ENCODE measurements around the gene SEPTIN5.
A peak's percentile ranks its signal among the peaks of the same experiment; 100 is the strongest.
"Not testable (repeated sequence)": the region's sequence is repeated elsewhere in the genome, so short reads cannot be mapped to it uniquely, and the experiment has no call there.

SEPTIN5 gene

DNA sequence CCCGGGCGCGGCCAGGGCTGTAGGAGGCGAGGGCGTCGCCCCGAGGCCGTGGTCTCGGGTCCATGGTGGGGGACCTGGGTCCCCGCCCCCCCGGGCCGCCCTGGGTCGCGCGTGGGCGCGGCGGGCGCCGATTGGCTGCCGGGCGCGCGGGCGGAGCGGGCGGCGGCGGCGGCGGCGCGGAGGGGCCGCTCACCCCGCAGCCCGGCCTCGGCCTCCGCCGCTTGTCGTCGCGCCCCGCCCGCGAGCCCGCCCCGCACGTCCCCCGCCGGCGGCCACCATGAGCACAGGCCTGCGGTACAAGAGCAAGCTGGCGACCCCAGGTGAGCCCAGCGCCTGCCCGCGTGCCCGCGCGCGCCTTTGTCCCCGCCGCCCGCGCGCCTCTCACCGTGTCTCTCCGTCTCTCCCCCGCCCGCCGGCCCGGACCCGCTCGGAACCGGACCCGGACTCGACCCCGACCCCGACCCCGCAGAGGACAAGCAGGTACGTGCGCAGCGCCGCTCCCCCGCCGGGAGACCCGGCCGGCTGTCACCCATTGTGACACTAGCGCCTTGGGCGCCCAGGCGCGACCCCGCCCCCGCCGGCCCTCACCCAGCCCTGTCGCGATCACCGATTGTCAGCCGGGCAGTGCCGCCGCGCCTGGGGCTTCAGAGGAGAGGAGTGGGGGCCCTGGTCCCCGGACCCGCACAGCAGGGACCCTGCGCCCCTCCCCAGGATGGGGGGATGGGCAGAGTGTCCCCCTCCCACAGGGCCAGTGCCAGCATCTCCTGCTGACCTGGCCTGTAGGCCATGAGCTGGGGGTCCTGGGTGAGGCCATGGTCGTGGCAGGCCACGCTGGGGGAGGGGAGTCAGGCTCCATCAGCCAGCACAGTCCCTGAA lies at the start of gene SEPTIN5:
Gene SEPTIN5 (plus strand): TSS at position 192 of the 876 bp plus-strand sequence. CDS start 86 bp downstream, at position 278.
- peak; percentile 38 for DNase-seq

DNA sequence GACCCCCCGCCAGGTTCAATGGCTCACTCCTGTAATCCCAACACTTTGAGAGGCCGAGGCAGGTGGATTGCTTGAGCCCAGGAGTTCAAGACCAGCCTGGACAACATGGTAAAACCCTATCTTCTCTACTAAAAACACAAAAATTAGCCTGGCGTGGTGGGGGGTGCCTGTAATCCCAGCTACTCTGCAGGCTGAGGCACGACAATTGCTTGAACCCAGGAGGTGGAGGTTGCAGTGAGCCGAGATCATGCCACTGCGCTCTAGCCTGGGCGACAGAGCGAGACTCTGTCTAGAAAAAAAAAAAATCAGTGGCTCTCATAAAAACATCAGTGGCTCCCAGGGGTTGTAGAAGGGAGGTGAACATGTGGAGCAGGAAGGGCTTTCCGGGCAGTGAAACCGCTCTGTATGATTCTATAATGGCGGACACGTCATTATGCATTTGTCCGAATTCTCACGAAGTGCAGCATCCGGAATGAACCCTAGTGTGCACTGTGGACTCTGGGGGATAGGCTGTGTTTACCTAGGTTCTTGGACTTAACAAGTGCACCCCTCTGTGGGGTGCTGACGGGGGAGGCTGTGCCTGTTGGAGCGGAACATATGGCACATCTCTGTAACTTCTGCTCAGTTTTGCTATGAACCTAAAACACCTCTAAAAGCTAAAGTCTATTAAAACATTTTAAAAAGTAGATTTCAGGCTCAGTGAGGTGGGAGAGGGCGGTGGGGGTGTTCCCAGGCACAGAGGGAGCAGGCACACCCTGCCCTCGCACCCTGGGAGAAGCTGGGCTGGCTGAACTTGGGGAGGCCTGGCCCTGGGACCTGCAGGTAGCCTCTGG lies 49.1 kb upstream of the SEPTIN5 start:
- no peak for DNase-seq

DNA sequence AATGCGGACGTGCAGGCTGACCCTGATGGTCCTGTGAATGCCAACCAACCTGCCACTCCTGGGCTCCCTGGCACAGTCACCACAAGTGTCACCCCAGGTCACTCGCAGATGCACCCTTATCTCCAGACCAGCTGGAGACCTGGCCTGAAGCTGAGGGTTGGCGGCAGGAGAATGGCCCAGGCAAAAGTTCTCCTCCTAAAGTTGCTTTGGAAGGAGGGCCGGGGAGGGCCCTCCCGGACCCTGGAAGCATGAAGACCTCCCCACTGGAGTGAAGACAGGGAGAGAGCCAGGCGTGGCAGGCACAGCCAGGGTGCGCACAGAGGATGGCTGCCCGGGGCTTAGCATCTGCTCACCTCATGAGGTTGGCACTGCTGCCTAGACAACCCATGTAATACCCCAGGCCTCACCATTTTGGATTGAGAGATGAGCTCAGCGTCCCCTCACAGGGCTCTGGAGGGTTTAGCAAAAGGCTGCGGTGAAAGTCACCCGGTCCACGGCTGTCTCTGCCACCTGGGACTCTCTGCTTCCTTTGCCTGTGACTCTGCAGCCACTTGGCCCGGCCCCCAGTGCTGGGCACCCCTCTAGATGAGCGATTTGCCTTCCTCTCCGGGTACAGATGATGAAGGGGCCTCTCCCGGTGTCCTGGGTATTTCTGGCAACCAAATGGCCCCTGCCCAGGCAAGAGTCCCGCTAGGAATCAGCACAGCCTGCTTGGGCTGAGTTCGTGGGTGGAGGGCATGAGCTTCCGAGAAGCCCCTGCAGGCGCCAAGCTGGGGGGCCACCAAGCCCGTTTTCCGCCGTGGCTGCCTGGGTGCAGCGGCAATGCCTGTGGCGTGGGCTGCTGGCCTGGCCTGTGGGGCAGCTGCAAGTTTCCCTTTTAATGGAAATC lies 48.3 kb upstream of the SEPTIN5 start:
- no peak for DNase-seq

DNA sequence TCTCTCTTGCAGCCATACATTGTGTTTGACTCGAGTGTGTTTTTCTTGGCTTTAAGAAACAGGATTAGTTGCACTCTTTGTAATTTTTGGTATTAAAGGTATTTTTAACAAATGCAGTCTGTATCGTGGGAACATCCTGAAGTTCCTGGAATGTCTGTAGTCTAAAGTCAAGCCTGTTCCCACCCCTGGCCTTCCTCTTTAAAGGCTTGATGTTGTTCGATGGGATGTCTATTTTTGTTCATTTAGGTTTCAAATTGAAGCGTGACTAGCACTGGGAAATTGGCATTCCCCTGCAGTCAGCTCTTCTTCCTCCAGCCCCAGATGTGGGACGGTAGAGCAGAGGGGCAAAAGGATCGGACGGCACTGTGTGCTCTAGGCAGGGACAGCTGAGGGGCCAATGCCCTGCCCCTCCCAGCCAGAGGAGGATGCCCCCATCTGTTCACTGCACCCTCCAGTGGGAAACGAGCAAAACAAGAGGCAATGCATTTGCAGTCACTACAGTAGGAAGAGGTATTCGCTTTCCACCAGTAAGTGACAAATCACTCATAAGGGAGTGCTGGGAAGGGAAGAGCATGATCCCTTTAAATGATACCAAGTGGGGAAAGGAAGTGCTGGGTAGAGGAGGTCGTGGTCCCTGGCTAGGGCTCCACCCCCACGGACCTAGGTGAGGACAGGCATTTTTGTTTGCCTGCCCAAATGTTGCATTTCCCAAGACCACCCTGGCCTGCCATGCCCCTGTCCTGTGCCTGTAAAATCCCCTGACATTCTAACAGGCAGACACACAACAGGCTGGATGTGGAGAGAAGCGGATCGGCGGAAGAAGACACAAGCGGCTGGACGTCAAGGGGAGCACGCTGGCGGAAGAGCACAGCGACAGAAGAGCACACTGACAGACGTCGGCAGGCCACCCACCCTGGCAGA lies 47.4 kb upstream of the SEPTIN5 start:
- no peak for DNase-seq

DNA sequence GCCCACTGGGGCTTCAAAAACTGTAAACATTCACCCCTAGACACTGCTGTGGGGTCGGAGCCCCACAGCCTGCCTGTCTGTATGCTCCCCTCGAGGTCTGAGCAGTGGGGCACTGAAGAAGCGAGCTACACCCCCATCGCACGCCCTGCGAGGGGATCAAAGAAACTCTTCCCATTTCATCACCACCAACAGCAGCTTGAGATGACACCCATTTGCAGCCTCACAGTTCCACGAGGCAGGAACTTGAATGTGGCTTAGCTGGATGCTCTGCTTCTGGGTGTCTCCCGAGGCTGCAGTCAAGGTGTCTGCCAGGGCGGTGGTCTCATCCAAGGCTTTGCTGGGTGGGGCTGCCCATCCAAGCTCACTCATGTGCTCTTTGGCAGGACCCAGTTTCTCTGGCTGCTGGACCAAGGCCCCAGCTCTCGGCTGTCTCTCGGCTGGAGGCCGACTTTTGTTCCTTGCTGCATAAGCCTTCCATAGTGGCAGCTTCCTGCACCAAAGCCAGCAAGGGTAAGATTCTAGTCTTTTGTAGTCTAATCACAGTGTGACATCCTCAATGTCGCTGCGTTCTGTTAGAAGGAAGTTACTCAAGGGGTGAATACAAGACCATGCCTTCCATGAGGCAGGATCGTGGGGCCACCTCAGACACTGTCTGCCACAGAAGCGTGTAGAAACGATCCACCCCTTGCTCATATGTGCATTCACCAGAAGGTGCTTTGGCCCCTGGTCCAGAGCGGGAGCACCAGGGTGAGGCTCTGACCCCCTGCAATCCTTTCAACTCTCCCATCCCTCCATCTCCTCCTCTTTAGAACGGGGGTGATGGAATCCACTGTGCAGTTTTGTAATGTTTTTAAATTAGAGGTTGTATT lies 46.2 kb upstream of the SEPTIN5 start:
- no peak for DNase-seq

DNA sequence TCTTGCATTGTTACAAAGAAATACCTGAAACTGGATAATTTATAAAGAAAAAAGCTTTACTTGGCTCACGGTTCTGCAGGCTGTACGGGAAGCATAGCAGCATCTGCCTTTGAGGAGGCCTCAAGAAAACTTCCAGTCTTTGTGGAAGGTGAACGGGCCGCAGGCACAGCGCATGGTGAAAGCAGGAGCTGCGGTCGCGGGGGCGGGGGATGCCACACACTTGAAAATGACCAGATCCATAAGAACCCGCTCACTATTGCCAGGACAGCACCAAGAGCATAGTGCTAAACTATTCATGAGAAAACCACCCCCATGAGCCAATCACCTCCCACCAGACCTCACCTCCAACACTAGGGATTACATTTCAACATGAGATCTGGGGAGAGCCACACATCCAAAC lies 45.6 kb upstream of the SEPTIN5 start:
- no peak for DNase-seq

DNA sequence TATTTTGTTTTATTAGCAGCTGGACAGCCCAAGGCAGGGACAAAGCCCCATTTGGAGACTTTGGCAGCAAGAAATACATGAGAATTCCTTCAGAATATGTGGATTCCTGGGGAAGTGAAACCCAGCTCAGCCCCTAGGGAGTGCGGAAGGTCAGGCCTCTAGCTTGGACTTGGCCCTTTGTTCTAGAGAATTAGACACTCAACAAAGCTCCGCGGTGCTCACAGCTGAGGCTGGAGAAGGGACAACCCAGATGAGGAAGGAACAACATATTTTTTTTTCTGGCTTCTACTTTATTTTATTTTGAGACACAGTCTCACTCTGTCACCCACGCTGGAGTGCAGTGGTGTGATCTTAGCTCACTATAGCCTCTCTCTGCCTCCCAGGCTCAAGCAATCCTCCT lies 44.7 kb upstream of the SEPTIN5 start:
- no peak for DNase-seq

DNA sequence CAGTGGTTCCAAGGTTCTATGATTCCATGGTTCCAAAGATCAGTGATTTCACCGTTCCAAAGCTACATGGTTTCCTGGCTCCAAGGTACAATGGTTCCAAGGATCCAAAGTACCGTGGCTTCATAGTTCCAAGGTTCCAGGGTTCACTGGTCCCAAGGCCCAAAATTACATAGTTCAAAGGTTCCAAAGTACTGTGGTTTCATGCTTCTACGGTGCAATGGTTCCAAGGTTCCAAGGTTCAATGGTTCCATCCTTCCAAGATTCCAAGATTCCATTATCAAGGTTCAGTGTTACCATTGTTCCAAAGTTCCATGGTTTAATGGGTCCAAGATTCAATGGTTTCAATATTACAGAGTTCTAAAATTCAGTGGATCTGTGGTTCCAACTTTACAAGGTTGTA lies 43.0 kb upstream of the SEPTIN5 start:
- DNase-seq, result no peak

DNA sequence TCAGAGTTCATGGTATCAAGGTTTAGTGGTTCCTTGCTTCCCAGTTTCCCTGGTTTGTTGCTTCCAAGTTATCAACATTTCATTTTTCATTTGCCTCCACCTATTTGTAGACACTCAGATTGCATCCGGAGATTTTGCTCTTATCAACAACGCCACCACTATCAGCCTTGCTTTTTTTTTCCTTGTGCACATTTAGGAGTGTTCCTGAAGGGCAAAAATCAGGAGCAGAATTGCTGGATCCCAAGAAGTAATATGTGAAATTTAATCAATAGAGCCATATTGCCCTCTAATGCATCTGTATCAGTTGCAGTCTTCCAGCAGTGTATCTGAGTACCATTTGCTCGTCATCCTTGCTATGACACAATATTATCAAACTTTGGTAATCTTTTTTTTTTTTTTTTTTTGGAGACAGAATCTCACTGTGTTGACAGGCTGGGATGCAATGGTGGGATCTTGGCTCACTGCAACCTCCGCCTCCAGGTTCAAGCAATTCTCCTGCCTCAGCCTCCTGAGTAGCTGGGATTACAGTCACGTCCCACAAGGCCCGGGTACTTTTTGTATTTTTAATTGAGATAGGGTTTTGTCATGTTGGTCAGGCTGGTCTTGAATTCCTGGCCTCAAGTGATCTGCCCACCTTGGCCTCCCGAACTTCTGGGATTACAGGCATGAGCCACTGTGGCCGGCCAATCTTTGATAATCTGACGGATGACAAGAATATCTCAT lies 42.1 kb upstream of the SEPTIN5 start:
- DNase-seq, result no peak

DNA sequence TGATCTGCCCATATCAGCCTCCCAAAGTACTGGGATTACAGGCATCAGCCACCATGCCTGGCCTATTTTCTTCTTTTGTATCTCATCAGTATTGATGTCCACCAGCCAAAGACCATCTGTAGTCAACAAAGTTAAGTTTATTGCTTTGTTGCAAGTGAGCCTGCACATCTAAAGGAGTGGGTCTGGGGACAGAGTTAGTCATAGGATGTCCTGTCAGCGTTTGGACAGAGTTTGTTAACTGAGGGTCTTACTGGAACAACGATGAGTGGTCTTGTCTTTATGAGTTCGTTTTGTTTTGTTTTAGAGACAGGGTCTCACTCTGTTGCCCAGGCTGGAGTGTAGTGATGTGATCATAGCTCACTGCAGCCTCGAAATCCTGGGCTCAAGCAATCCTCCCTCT lies 40.6 kb upstream of the SEPTIN5 start:
- DNase-seq, result no peak

DNA sequence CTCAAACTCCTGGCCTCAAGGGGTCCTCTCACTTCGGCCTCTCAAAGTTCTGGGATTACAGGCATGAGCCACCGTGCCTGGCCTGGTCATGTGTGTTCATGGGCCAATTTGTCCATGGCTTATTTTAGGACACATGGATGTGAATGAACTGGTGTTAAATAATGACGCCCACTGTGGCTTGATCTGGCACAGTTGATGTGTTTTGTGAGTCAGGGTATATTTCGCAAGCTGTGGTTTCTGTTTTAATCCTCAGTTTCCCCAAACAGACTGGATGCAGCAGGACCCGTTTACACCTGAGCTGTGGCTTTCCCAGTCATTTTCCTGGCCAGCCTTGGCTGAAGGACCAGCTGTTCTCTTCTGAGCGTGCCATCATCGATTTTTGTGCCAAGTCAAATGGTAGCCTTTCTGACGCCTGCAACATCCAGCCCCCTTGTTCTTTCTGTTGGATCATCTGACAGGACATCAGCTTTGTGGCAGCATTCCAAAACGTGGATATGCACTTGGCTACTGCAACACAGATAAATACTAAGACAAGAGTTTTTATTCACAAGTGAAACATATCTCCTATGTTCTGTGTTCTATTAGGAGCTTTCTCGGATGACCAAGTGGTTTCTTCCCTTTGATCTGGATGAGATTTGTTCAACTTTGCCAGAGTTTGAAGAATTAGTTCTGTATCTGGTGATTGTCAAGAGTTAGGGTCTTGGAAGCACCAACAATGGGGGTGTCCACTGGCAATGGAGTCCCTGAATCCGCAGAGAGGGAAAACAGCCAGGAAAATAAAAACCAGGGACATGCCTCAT lies 40.0 kb upstream of the SEPTIN5 start:
- no peak for DNase-seq

DNA sequence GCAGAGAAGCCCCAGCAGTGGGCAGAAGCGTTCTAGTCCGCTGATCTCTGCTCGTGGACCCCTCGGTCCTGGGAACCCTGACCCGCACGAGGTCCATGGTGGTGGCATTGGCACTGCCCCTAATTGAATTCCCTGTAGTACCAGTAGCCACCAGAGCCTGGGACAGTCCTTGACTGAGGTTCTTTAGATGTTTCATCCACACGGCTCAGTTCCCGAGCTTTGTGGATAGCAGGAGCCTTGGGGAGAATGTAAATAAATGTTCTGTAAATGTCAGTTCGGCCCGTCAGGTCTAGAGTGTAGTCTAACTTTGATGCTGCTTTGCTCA lies 39.4 kb upstream of the SEPTIN5 start:
- DNase-seq, result no peak

DNA sequence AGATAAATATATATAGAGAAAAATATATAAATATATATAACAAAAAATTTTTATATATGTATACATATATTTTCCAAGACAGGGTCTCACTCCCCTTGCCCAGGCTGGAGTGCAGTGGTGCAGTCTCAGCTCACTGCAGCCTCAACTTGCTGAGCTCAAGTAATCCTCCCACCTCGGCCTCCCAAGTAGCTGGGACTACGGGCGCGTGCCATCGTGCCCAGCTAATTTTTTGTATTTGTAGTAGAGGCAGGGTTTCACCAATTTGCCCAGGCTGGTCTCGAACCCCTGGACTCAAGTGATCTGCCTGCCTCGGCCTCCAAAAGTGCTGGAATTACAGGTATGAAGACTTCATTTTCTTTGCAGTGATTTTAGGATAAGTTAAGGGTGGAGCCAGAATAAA lies 38.9 kb upstream of the SEPTIN5 start:
- no peak for DNase-seq

DNA sequence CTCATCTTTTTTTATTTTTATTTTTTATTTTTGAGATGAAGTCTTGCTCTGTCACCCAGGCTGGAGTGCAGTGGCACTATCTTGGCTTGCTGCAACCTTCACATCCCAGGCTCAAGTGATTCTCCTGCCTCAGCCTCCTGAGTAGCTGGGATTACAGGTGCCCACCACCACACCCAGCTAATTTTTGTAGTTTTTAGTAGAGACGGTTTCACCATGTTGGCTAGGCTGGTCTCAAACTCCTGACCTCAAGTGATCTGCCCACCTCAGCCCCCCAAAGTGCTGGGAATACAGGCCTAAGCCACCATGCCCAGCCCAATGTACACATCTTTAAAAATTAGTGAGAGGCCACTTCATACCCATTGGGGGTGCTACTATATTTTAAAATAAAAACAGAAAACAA lies 37.9 kb upstream of the SEPTIN5 start:
- not testable (repeated sequence) for DNase-seq

DNA sequence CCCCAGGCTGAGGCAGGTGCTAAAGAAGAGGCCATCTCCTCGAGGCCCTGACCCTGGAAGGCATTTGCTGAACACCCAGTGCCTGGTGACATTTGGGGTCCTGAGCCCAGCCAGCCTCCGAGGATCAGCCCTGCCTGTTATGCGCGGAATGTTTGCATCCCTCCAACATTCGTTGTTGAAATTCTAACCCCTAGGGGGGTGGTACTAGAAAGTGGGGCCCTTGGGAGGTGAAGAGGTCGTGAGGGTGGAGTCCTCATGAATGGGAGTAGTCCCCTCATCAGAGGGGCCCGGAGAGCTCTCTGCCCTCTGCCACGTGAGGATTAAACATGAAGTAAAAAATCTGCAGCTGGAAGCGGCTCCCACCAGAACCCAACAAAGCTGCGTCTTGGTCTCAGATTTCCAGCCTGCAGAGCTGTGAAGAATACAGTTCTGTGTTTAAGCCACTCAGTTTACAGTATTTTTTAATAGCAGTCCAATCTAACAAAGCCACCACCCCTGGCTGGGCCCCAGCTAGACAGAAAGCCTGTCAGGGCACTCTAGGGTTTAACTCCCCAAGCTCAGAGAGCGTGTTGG lies 35.3 kb upstream of the SEPTIN5 start:
- no peak for DNase-seq

DNA sequence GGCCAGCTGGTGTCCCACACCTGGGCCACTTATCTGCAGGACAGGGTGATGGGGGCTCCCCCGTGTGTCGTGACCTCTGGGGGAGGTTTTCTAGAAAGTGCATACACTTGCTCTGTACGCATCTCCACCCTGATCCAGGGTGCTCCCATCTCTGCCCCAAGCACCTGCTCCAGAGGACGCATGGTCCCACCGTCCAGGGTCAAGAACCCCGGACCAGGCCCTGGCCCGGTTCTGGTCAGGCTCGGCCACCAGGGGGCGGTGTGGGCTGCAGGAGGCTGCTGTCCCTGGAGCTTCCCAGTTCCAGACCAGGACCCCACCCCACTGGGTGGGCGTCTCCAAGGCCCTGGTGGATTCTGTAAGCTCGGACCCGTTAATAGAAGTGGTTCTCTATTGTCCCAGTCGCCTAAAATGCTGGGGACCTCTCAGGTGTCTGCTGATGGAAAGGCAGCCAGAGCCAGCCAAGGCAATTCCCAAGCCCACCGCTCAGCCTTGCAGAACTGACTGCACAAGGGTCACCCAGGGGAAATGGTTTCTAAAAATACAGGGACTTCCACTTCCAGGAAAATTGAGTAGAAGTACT lies 34.7 kb upstream of the SEPTIN5 start:
- peak; percentile 2 for DNase-seq

DNA sequence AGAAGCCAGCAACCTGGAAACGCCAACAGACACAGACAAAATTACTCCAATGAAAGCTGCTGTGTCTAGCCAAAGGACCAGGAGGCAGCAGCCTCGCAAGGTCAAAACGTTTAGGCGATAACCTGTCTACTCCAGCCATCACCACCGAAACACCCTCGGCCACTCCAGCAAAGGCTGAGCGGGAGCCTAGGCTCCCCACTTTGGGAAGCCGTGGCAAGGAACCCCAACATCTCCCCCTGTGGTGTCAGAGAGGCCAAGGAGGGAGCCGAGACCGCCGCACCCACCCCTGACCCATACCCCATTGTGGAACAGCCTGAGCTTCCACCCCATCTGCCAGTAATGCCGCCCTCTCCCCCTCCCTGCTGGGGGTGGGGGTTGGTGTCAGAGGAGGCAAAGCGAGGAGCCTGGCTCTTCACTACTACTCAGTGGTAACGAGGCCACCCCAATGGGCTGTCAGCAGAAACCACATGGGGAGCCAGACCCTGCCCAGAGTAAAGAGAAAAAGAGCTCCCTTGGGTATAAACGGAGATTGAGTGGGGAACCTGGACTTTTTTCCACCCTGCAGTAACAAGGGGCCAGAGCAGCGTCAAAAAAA lies 33.9 kb upstream of the SEPTIN5 start:
- no peak for DNase-seq

Data from DMS53 (cell line).